ENCODE measurements around the gene SCUBE2.
"Not testable (repeated sequence)": the region's sequence is repeated elsewhere in the genome, so short reads cannot be mapped to it uniquely, and the experiment has no call there.

The SCUBE2 gene

GRCh38 chr11:9104580-9104979 is 13.2 kb upstream of the SCUBE2 start:
- DNase-seq (ENCODE audit: low spot score), result no peak

- no peak for DNase-seq (ENCODE audit: low spot score)
Measured at GRCh38 chr11:9103542-9104276, 12.3 kb upstream of the SCUBE2 start.

DNA sequence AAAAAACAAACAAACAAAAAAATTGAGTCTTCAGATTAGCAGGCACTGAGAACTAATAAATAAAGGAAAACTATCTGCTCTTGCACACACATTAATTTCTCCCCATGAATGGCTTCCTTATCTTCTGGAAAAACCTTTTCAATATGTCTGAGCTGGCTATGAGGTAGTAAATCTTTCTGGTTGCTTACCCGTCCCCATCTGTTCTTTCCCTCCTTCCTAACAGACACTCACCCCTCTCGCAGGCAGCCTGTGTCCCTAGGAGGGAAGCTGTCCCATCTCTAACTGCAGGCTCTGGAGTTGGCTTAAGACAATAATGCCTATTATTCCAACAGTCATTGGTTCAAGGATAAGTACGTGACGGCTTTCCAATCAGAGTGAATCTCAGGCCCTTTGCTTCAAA is 8.2 kb upstream of the SCUBE2 start:
- no peak for DNase-seq (ENCODE audit: low spot score)

DNA sequence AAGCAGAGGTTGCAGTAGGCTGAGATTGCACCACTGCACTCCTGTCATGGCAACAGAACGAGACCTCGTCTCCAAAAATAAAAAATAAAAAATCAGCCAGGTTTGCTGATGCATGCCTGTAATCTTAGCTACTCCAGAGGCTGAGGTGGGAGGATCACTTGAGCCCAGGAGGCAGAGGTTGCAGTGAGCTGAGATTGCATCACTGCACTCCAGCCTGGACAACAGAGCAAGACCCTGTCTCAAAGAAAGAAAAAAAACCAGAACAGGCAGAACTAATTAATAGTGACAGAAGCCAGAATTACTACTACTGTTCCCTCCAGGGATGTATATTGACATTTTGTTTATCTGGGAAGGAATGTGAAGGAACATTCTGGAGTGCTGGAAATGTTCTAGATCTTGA is 7.1 kb upstream of the SCUBE2 start:
- DNase-seq (ENCODE audit: low spot score), result not testable (repeated sequence)

DNA sequence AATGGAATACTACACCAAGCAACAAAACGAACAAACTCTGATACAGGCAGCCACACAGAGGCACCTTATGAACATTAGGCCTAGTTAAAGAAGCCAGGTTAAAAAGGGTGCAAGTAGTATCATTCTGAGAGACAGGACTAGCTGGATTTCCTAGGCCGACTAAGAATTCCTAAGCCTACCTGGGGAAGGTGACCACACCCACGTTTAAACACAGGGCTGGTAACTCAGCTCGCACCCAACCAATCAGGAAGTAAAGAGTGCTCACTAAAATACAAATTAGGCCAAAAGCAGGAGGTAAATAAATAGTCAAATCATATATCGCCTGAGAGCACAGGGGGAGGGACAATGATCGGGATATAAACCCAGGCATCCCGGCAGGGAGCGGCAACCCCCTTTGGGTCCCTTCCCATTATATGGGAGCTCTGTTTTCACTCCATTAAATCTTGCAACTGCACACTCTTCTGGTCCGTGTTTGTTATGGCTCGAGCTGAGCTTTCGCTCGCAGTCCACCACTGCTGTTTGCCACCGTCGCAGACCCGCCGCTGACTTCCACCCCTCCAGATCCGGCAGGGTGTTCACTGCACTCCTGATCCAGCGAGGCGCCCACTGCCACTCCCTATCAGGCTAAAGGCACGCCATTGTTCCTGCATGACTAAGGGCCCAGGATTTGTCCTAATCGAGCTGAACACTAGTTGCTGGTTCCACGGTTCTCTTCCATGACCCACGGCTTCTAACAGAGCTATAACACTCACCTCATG is 6.0 kb upstream of the SCUBE2 start:
- not testable (repeated sequence) for DNase-seq (ENCODE audit: low spot score)

DNA sequence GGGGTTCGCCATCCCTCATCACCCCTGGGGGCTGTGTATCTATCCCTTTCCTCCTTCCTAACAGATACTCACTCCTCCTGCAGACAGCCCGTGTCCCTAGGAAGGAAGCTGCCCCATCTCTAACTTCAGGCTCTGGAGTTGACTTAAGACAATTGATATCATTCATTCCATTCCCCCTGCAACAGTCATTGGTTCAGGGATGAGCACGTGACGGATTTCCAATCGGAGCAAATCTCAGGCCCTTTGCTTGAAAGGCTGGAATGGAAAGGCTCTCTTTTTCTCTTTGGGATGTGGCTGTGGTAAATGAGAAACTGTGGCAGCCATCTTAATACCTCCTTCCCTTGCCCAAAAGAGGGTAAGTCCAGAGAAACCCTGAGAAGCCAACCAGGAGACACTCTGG is 5.0 kb upstream of the SCUBE2 start:
- DNase-seq (ENCODE audit: low spot score), result no peak

- DNase-seq (ENCODE audit: low spot score), result no peak
Measured at GRCh38 chr11:9095421-9095820, 4.0 kb upstream of the SCUBE2 start.

GRCh38 chr11:9094420-9094819 is 3.0 kb upstream of the SCUBE2 start:
- no peak for DNase-seq (ENCODE audit: low spot score)

DNA sequence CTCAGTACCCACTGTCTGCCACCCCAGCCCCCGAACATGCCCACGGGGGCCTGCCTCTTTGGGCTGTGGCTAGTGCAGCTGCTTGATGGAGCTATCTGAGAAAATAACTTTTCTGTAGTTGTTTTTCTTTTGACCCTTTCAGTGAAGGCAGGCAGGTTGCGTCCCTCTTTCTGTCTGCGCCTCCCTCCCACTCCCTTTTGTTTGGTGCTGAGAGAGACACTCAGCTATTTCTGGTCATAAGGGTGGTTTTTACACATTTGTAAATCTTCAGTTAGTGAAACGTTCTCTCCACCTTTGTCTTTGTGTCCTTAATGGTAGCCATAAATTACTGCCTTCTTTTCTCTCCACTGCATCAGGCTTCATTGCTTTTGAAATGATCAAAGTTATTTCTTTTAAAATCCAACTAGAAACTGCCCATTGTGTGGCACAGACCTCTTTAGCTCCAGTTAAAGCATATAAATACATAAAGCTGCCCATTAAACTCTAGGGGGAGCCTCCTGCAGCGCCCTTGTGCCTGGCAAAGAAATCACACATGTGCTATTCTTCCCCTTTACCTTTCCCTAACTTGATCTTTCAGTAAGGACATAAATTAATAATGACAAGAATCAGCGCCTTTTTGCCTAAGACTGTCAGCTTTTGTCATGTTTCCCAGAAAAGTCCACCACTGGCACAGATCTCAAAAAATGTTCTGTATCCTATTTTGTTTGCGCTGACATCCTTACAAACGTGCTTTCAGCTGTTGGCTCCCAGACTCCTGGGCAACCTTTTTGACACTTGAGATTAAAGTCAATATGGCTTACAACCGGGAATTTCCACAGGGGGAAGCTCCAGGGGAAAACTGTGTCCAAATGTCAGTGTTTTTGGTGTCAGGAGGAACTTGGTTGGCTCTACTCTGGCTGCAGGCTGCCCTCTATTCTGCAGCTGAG is 1.7 kb upstream of the SCUBE2 start:
- no peak for DNase-seq (ENCODE audit: low spot score)

GRCh38 chr11:9092072-9092471 is 673 bp upstream of the SCUBE2 start:
- no peak for DNase-seq (ENCODE audit: low spot score)

DNA sequence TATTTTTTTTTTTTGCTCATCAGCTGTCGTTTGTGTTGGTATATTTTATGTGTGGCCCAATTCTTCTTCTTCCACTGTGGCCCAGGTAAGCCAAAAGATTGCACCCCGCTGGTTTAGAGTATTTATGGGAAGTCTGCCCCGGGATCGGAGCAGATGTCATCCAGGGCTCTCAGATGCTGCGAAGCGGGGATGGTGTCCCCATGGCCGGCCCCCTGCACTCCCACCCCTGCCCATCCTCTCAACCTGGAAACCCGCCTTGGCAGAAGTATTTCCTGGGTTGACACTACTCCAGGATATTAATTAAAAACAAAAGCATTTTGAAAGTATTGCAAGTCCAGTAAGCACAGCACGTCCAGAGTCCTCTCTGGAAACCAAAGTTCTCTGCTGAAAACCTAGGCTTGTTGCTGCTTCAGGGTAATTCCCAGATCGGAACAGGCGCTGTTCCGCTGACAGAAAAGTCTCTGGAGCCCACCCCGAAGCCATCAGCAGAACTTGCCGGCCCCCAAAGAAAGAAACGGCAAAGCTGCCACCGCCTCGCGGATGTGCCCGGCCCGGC is 833 bp downstream of the SCUBE2 start:
- peak; percentile 12 for DNase-seq (ENCODE audit: low spot score)

DNA sequence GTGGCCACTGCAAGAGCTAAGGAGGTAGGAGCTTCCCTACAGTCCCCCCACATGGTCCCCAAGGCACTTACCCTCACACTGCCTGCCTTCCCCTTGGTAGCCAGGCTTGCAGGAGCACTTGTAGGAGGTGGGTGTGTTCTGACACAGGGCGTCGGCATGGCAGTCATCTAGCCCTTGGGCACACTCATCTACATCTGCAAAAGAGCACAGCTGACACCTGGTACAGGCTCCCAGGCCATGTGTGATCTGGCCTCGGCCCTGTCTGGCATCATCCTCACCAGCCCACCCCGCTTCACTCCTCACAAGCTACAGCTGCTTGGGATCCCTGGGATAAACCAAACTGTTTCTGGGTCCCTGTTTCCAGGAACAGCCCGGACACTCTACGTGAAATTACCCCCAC is 1.8 kb downstream of the SCUBE2 start:
- DNase-seq (ENCODE audit: low spot score), result no peak

DNA sequence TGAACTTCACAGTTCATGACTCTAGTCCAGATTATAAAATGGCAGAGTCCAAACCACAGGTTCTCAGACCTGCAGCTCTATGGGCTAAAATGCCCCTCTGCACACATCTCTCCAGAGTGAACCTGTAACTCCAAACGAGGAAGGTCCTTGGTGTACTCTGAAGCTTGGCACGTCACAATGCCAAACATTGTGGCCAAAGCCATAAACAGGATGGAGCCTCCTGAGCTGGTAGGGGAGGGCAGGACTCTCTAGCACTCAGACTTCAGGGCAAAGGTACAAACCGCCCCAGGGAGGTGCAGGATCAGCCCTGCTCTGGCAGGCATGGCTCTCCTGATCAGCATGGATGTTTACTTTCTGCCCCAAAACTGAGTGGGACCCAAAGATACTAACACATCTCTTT is 2.3 kb downstream of the SCUBE2 start:
- no peak for DNase-seq (ENCODE audit: low spot score)

DNA sequence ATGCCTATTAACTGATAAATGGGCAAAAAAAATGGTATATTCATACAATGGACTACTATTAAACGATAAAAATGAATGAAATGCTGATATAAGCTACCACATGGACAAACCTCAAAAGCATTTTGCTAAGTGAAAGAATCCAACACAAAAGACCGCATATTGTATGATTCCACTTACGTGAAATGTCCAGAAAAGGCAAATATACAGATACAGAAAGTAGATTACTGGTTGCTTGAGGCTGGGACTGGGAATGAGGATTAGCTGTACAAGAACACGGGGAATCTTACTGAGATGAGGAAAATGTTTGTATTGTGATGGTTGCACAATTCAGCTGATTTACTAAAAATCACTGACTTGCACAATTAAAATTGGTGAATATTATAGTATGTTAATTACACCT is 8.8 kb downstream of the SCUBE2 start:
- DNase-seq (ENCODE audit: low spot score), result no peak

DNA sequence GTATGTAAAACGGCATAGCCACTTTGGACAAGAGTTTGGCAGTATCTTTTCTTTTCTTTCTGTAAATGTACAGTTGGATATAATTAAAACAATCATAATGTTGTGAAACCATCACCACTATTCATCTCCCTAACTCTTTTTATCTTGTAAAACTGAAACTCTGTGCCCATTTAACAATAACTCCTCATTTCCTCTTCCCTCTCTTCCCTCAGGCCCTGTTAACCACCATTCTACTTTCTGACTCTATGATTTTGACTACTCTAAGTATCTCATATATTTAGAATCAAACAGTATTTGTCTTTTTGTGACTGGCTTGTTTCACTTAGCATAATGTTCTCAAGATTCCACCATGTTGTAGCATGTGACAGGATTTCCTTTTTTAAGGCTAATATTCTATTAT is 10.2 kb downstream of the SCUBE2 start:
- no peak for DNase-seq (ENCODE audit: low spot score)

- no peak for DNase-seq (ENCODE audit: low spot score)
Measured at GRCh38 chr11:9078113-9079086, 13.0 kb downstream of the SCUBE2 start.

DNA sequence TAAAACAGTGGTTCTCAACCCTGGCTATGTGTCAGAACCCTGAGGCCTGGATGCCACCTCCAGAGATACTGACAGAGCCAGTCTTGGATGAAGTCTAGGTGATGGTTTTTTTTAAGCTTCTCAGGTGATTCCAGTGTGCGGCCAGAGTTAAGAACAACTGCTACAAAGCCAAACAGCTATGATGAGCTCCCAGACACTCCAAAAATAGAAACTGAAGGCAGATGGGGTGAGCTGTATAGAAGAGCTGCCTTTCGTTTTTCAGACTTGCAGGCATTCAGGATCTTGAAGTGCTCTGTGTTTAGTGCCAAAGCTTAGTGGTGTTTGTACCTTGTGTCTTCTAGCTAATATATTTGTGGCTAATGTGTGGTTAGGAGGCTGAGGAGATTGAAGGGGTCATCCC is 14.2 kb downstream of the SCUBE2 start:
- DNase-seq (ENCODE audit: low spot score), result no peak

DNA sequence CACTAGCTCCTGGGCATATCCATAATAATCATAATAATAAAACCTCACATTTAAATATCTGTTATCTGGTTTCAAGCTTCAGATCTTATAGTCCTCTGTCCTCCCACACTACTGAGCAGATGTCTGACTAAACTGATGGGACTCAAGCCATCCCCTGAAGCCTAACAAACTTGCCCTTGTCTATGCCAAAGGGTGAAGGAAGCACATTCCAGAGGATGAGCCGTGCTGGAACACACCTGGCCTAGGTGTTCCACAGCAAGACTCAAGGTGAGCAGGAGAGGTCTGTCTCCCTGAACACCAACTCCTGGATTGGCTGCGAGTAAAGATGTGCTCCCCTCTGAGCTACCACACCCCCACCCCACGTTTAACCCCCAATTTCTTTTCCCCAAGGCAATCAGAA is 14.7 kb downstream of the SCUBE2 start:
- DNase-seq (ENCODE audit: low spot score), result no peak

- no peak for DNase-seq (ENCODE audit: low spot score)
Measured at GRCh38 chr11:9076046-9076445, 15.4 kb downstream of the SCUBE2 start.

DNA sequence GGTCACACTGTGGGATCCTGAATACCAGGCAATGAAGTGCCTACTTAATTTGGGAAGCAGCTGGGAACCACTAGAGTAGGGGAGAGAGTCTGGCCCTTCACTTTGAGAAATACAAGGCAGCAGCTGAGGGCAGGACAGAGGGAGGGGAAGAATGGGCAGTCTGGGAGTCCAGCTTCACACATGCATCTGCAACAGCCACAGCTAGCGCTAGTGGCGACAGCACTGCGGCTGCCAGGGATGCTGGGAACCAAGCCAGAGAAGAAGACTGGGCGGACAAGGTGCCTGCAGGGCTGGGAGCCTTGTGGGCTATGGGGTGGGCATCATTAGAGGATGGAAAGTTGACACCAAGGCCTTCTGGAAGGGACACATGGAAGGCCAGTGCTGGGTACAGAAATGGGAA is 15.8 kb downstream of the SCUBE2 start:
- DNase-seq (ENCODE audit: low spot score), result no peak
